Heart left ventricle (tissue), 16 donors: ENCODE measurements around the gene SLC10A1. TPM values are rescaled to one million over a fixed set of nuclear protein-coding genes. Genes with fewer than 3 reads are reported as not detected.

Experiments used
- ATAC-seq, 4 donors: fragments of 200-7000 bp; cut with Tn5 transposase; one replicate each; pipeline ENCODE4 v1.9.1; 2020 to 2022; ENCODE audit warnings: moderate library complexity in 4 of 4, mild to moderate bottlenecking in 3 of 4, moderate number of reproducible peaks in 1 of 4
- DNase-seq, 5 donors: peaks; one replicate each; pipeline ENCODE4 v3.0.0-alpha.2; 2020
- H3K27ac ChIP-seq, 12 donors: fragments of 200-600 bp; sonication (generic) in 4 of 12; one replicate each; pipeline versions ENCODE4 v1.5.0 to v1.8.0; 2016 to 2022; ENCODE audit warnings: mild to moderate bottlenecking in 2 of 12
- H3K27me3 ChIP-seq, 9 donors: fragments of 200-600 bp; sonication (generic) in 2 of 9; one replicate each; pipeline versions ENCODE4 v1.5.1 to v1.8.0; 2016 to 2022; ENCODE audit warnings: mild to moderate bottlenecking in 3 of 9
- H3K36me3 ChIP-seq, 9 donors: fragments of 200-600 bp; sonication (generic) in 2 of 9; one replicate each; pipeline versions ENCODE4 v1.5.0 to v1.8.0; 2018 to 2022; ENCODE audit warnings: mild to moderate bottlenecking in 2 of 9
- H3K4me1 ChIP-seq, 12 donors: fragments of 200-600 bp; sonication (generic) in 4 of 12; one replicate each; pipeline versions ENCODE4 v1.5.0 to v1.8.0; 2016 to 2022; ENCODE audit warnings: mild to moderate bottlenecking in 3 of 12
- H3K4me3 ChIP-seq, 12 donors: fragments of 200-600 bp; sonication (generic) in 4 of 12; one replicate each; pipeline versions ENCODE4 v1.5.0 to v1.8.0; 2017 to 2022; ENCODE audit warnings: mild to moderate bottlenecking in 9 of 12, moderate library complexity in 4 of 12
- H3K9me3 ChIP-seq, 12 donors: fragments of 200-600 bp; sonication (generic) in 4 of 12; one replicate each; pipeline versions ENCODE4 v1.5.0 to v1.8.0; 2016 to 2022; ENCODE audit warnings: mild to moderate bottlenecking in 1 of 12
- CTCF ChIP-seq, 12 donors: fragments of 200-600 bp; sonication (generic) in 4 of 12; IDR thresholded peaks; one replicate each; pipeline versions ENCODE4 v1.5.0 to v1.8.0; 2018 to 2022; ENCODE audit warnings: antibody characterized with exemption in 12 of 12, mild to moderate bottlenecking in 5 of 12
- POLR2A ChIP-seq, 2 donors: fragments of 450-650 bp; IDR thresholded peaks; one replicate each; pipeline ENCODE4 v1.6.1; 2017; ENCODE audit warnings: antibody characterized with exemption in 2 of 2, mild to moderate bottlenecking in 2 of 2, moderate library complexity in 2 of 2
- WGBS, 4 donors: extraction: QIAGEN DNeasy Blood & Tissue Kit in 2 of 4; methylation state at CpG; one replicate each; pipeline versions ENCODE4 v1.1.5 to v1.1.7; 2013 to 2018; 5-methylcytosine and 5-hydroxymethylcytosine counted together
- intact Hi-C, 10 donors: fragments of 100-400 bp; cut with DNase I; formaldehyde crosslinking; loops; one replicate each; pipeline versions ENCODE4 v1.11.1 to v1.14.2; 2022
- polyA plus RNA-seq, 2 donors: library from polyadenylated mRNA; stranded (reverse); fragments of 200-250 nt; gene quantifications; one replicate each; pipeline ENCODE4 v1.2.3, GENCODE V29; 2013
- total RNA-seq, 9 donors: library from RNA; depleted of rRNA in 2 of 9; stranded (reverse); fragments of >200 nt in 2 of 9; fragmentation: NEBNext Ultra II Directional in 3 of 9; extraction: Animal tissue kit (Norgen Biotek cat#: 25700) in 3 of 9; gene quantifications; one replicate each; pipeline versions ENCODE4 v1.1.0 to v1.2.4, GENCODE V29; 2016 to 2023
- donor health status: ischemic (EF 13 %, LVEDD 7.1; RV severe dilation, severe dysfunction).
- donor health status: healthy with polysubstance abuse.
- donor health status: DM: no; HTN: yes; CAD: no.
- donor health status: DM: no; HTN: no; CAD: no.
- donor health status: ischemic (EF 25% LVEDD 6.9; RV normal size, moderate dysfunction).
- donor health status: ischemic (EF 25% LVEDD 5.7; RV mildly dilated, moderate dysfunction).
- donor health status: healthy.
- donor health status: DM: yes; HTN: yes; CAD: no.
- donor health status: ischemic (EF 35%, LVEDD 5.7; RV mildly dilated, moderate dysfunction).
- donor health status: nonischemic (EF 11% LVEDD 7.7; RV severe dilation, severe dysfunction).
- donor health status: DM: yes; HTN: yes; CAD: no.
- donor health status: PGD.
- donor health status: ischemic (EF 29% LVEDD 5.4; RV normal size, mild dysfunction).
- donor health status: nonischemic (EF 23%, LVEDD 6.1; RV moderate dilation, normal function).

SLC10A1 gene
- total and polyA plus RNA-seq, 11 donors, result not detected

- no peaks in the 10 kb centered on the region for H3K4me1 ChIP-seq
- DNase-seq (no peak), ATAC-seq (no peak)
- no peaks in the 10 kb centered on the region for H3K9me3 ChIP-seq
- 63 to 73% (median 66%) methylated on average over 13 of the region's 13 CpGs for WGBS, 4 donors
- H3K27me3 ChIP-seq, result peaks cover 0 to 48% (median 14%) of the 10 kb centered on the region in 9 donors
- no peak overlapping the region for H3K4me3 ChIP-seq
- no peaks in the 10 kb centered on the region for H3K36me3 ChIP-seq
- no peak for TF ChIP-seq POLR2A (IDR thresholded peaks at IDR 0.05)
- no peak for TF ChIP-seq CTCF (IDR thresholded peaks at IDR 0.05)
- intact Hi-C loops, result no loop called here
- no peak overlapping the region for H3K27ac ChIP-seq
These were observed 45.8 kb upstream of the SLC10A1 start for GRCh38 chr14:69842686-69843420.

- H3K4me1 ChIP-seq, result no peaks in the 10 kb centered on the region
- DNase-seq (no peak), ATAC-seq (no peak)
- no peak overlapping the region for H3K27ac ChIP-seq
- peaks cover 0 to 48% (median 14%) of the 10 kb centered on the region in 9 donors for H3K27me3 ChIP-seq
- intact Hi-C loops, result no loop called here
- WGBS, 4 donors, result 42 to 54% (median 52%) methylated on average over 5 of the region's 5 CpGs
- H3K4me3 ChIP-seq, result no peak overlapping the region
- H3K36me3 ChIP-seq, result no peaks in the 10 kb centered on the region
- no peaks in the 10 kb centered on the region for H3K9me3 ChIP-seq
- TF ChIP-seq CTCF (IDR thresholded peaks at IDR 0.05) (no peak), POLR2A (IDR thresholded peaks at IDR 0.05) (no peak)
These were observed 44.6 kb upstream of the SLC10A1 start for GRCh38 chr14:69841656-69842055.

- no peak overlapping the region for H3K4me3 ChIP-seq
- WGBS, 4 donors, result 91 to 94% (median 92%) methylated on average over 3 of the region's 3 CpGs
These were observed 42.6 kb upstream of the SLC10A1 start for GRCh38 chr14:69839661-69840060.

More at GRCh38 chr14:69839661-69840060, 42.6 kb upstream of the SLC10A1 start:
- Histone ChIP-seq H3K27me3 (peaks cover 0 to 41% (median 11%) of the 10 kb centered on the region in 9 donors), H3K9me3 (no peaks in the 10 kb centered on the region), H3K36me3 (no peaks in the 10 kb centered on the region), H3K4me1 (no peaks in the 10 kb centered on the region), H3K27ac (no peak overlapping the region)
- DNase-seq, result no peak
- intact Hi-C loops, result no loop called here
- no peak for ATAC-seq
- TF ChIP-seq POLR2A (IDR thresholded peaks at IDR 0.05) (no peak), CTCF (IDR thresholded peaks at IDR 0.05) (no peak)
